Stimulated activated CD8-positive, alpha-beta memory T cell treated with anti-CD3 and anti-CD28 coated beads, Interleukin-7, amount 100 ng/mL, for 4 hours (primary cell): ENCODE data around the gene SLC4A5.

Source experiments
- DNase-seq, 2 donors: peaks; one replicate each; pipeline ENCODE4 v3.0.0-alpha.2; 2020; ENCODE audit warnings: low read depth in 2 of 2

SLC4A5 gene

DNA sequence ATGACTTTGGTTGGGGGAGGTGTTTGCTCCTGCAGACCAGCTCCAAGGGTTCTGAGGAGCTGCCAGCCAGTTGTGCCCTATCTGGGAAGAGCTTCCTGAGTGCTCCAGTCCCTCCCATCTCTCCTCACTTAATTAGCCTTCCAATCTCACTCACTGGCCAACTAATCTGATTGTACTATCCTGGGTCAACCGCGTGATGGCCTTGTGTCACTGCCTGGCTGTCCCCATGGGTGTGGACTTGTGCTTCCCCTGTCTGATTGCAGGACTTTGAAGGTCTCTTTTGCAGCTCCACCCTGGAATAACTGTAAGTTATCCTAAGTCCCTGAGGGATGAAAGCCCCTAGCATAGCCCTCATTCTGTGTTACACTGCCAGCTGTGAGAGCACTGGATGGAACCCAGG lies 65.0 kb downstream of the SLC4A5 start:
- DNase-seq, result no peak

DNA sequence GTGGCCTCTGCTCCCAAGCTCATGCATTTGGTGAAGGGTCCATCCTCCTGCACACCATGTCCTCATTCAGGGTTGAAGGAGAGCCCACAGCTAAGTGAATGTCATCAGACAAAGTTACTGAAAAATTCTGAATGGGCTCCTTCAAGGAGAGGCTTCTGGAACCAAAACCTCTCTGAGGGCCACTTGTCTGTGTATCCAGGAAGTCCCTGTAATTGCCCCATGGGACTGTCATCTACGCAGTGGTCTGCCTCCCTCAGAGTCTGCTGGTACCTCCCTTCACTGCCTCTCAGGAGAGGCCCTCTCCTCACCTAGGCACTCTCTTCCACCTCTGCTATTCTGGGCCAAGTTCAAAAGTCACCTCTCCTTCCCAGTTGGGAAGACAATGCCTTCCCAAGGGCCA lies 68.0 kb downstream of the SLC4A5 start:
- DNase-seq, result no peak

DNA sequence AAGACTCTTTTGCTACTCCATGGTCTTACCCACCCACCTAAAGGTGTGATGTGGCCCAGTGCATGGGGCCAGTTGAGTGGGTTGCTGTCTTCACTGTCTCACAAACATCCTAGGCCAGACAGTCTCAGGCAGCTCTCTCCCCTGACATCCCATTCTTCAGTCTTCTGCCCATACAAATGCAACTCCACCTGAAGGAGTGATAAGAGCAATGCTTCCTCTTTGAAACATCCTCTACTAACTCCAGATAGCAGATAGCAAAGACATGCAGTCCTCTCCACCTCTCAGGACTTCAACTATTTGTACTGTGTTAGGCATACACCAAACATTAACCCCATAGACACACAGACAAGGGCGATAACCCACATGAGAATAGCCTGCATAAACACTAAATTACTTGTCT lies 73.5 kb downstream of the SLC4A5 start:
- DNase-seq, result no peak

DNA sequence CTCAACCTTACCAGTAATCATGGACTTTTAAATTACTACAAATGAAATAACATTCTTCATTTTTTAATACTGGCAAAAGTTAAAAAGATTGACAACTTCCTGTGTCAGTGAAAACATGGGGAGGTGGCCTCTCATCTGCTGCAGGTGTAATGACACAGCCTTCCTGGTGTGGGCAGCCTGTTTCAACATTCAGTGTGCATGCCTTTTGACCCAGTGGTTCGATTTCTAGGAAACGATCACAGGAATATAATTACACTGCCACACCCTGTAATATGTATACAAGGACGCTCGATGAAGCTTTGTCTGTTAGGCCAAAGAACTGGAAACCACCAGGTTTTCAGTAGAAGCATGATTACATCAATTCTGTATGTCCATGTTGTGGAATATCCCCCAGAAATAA lies 76.1 kb downstream of the SLC4A5 start:
- DNase-seq, result peak; percentile 13 to 21

DNA sequence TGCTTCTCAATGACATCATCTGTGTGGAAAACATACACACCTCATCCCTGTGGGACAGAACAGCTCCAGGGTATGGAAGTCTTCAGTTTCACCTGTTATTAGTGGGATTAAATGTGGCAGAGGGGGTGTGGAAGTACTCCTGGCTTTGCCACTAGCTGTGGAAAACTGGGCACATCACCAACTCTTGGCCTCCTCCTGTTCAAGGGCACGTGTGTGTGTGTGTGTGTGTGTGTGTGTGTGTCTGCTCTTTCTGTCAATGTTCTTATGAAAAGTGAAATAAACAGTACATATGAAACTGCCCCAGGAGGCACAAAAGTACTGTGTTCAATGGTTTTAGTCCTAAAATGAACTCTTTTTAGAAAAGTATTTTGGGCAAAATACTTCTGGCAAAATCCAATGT lies 78.9 kb downstream of the SLC4A5 start:
- no peak for DNase-seq

DNA sequence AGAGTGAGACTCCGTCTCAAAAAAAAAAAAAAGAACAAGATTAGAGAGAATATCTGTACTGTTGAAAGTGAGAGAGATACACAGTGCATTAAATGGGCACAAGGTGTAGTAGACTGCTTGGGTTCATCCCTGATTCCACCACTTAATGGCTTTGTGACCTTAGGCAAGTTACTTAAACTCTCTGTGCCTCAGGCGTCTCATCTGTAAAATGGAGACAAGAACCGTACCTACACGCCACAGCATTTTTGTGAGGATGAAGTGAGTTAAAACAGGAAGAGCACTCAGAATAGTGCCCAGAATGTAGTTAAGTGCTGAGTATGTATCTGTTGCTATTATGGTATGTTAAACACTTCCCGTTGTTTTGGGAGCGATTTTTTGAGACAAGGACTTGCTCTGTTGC lies 80.5 kb downstream of the SLC4A5 start:
- DNase-seq, result no peak

DNA sequence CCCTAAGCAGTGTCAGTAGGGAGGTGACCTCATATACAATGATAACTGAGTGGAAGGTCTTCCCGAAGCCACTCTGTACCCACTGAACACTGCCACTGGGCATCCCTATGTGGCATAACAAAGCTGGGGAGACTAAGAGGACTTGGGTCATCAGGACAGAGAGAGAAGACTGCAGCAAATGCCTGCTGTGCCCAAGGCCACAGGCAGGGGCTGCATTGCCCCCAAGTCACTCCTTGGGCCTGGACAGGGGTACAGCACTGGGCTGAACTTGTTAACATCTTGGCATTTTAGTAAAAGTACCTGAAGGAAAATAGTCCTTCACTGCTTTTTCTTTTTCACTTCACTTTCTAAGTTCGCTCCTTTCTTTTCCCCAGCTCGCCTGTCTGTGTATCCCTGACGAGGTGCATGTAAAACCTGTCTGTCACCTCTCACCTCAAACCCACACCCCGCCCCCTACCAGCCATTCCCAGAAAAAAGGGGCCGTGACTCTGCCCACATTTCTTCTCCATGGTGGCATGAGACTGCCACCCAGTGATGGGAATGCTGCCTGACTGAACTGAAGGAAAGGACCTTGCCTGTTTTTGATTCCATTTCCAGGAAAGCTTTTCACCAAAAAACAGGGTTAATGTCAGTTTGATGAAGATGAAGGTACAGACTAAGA lies 81.9 kb downstream of the SLC4A5 start:
- DNase-seq, result no peak

DNA sequence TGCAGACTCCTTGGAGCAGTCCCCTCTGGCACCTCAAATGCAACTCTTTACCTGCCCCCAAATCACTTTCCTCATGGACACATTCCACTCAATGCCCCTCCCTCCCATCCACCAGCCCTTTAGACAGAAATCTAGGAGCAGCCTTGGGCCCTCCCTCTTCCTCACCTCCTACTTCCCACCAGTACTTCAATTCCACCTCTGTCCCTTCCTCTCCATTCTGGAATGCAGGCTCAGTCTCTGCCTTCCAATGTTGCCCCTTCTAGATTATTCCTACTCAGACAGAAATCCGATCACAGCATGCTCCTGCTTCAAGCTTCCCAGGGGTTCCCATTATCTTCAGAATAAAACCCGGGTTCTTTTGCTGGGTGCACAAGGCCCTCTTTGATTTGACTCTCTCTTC lies 82.7 kb downstream of the SLC4A5 start:
- no peak for DNase-seq

DNA sequence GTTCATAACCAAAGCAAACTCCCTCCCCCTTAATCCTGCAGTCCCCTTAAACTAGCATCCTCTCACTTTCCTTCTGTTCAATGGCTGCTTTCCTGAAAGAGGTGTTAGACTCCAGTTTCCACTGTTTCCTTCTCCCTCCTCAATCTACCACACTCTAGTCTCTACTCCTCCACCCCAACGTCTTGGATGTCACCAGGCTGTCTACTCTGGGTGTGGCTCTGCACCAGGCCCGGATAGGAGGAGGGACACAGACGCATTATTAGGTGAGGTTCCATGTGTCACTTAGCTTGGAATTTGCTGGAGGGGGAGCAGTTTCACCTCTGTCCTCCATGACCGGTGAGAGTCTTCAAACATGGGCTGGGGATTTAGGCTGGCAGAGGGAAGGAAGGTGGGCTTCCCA lies 83.5 kb downstream of the SLC4A5 start:
- DNase-seq, result no peak

DNA sequence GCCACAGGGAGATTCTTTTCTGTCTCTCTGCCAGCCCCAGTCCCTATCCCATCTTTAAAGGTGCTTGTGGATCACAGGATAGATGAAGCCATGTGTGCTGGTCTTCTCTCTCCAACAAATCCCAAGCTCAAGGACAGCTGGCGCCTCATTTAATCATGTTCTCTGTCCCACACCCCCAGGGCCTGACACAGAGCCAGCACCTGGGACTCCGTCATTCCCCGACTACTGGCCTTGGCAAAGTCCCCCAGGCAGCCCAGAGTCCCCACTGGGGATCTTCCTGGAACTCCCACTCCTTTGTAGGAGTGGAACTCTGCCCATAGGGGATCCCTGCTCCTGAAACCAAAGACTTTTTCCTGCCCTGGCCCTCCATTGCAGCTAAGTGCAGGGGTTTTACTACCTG lies 84.0 kb downstream of the SLC4A5 start:
- DNase-seq, result no peak

DNA sequence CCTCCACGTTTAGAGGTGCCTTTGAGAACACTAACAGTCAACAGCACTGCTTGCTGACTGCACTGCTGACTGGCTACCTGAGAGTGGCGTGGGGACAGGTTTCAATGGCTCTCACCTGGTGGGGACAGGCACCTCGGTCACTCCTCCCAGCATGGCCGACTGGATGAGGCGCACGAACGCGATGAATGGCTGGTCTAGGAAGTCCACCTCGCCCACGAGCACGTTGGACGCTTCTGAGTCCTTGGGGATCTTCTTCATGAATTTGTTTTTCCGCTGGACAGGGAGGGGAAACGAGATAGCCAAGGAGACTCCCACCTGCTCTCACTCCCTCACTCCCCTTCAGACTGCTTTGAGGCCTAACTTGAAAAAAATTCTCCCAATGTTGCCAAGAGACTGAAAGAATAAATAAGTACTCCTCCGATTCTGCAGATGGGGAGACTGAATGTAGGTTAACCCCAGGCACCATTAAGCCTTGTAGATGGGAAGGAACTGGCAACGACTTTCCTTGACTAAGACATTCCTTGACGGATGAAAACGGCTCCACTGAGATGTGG lies 87.5 kb downstream of the SLC4A5 start:
- no peak for DNase-seq

DNA sequence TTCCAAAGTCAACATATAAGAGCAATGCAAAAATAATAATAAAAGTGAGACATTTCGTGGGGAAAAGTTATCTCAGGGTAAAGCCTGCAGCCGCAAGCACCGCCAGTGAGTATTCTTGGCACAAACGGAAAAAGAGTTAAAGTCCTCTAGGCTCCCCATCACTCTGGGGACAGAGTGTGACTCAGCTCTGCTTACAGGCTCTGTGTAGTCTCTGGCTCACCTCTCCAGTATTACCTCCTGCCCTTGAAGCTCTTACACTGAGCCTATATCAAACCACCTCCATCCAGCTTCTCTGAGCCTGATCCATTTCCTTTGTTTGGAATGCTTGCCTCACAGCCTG lies 89.3 kb downstream of the SLC4A5 start:
- DNase-seq, result no peak

DNA sequence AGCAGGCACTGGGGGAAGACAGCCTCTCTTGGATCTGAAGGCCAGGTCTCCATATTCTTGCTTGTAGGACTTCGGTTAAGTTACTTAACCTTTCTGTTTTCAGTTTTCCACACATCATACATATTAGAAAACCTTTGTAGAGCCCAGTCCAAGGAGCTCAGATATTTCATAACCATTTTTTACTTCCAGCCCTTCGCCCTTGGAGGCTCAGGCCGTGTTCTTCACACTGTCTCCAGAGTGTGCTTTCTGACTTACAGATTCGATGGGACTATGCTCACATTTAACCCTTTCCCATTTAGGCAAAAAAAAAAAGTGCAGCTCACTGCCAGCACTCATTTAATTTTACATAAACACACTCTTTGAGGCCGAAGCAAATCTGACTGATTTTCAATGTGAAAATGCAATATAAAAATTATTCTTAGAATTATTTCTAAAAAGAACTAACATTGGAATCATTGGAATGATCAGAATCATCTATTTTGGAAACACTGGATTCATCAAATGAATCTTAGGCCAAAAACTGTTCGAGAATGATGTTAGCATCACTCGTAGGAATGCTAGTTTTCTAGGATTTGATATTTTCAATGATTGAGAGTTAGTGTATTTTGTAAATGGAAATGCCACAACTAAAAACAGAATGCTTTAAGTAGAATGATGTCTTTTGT lies 89.8 kb downstream of the SLC4A5 start:
- DNase-seq, result no peak

DNA sequence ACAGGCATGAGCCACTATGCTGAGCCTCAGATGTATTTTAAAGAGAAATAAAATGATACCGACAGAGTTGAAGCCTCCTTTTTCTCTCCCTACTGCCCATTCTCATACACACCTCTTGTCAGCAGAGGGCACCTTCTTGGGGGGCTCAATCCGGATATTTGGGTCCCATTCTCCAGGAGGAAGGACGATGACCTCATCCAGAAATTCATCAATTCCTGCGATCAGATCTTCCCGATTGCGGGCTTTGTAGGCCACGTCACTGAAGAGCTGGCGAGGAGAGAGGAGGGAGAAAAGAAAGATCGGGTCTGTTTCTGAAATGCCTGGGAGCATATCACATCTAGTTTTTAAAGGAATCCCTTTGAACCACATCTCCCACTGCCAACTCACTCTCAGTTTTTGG lies 90.4 kb downstream of the SLC4A5 start:
- no peak for DNase-seq

DNA sequence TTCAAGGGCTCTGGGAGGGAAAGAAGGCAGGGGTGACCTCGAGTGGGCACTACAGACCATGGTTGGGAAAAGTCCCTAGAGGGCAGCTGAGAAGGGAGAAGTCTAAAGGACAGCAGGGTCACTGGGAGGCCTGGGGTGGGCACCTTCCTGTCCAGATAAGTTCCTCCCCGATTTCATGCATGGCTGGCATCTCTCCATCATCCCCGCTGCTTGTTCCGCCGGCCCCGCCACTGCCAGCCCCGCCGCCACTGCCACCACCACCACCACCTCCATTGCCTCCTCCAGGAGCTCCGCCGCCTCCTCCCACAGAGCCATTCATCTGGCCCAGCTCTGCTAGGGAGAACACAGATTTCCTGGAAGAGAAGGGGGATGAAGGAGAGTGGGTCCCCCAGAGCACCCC lies 91.2 kb downstream of the SLC4A5 start:
- no peak for DNase-seq

DNA sequence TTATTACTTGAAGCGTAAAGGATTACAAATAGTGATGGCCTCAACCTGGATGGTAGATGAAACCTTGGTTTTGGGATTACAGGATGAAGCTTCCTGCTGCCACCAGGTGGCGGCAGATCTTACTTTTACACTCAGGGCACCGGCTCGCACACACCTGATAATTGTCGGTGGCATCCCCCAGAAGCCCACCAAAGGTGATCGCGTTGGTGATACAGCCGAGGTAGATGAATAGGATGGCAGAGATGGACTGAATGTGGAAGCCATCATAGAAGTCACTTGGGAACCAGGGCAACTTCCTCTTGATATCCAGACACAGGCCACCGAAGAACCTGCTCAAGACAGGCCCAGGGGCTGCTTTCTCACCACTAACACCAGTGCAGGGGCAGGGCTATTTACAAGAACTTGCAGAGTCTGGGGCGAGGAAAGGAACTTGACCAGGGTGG lies 93.0 kb downstream of the SLC4A5 start:
- peak in 1 of 2 donors; percentile 24 for DNase-seq

DNA sequence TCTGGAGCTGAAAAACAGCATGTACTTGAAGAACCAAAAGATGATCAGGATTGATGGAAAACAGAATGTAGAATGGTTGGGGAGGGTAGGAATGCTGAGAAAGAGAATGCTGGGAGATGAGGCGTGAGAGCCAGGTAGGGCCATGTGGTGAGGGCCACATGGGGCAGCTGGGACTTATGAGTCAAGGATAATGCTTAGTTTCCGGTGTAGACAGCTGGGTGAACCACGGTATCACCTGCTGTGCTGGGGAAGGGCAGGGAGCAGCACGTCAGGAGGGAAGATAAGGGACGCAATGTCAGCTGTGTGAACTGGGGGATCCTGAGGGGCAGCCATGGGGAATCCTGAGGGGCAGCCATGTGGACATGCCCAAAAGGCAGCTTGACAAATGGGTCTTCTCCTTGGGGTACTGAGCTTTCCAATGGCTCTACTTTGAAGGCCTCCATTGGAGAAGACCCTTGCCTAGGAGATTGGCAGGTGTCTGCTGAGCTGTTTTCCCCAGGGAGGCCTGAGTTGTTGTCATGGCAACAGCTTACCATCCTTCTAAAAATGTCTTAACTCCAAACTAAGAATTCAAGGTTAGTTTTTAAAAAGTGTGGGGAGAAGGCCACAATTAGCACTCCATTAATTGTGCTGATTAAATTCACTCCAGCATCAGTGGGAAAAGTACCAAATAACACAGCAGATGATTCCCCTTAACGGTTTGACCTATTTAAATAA lies 93.7 kb downstream of the SLC4A5 start:
- no peak for DNase-seq

DNA sequence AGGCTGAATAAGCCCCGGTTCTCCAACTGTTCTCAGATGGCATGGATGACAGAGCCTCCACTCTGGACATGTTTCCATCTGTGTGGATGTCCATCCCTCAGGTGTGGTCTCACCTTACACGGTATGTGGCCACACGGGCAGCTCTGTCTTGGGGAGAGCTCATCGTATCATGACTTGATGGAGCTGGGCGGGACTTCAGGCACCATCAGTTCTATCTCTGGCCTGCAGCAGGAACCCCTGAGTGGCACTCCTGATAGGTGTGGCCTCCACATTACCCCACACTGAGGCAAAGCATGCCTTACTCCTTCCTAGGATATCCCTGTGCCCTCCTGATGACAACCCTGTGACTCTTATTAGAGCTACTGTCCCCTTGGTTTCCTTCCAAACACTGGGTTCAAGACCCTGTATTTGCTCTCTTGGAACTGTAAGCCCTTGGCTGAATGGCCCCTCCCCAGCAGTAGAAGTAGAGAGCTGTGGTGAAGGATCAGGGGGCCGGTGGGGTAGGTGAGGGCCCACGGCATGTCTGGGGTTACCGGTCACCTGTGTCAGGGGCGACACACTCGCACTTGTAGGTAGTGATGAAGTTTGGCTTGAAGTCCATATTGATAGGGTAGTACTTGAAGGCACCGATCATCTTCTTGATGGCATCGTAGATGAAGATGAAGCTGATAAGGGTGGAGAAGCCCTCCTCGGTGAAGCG lies 96.6 kb downstream of the SLC4A5 start:
- DNase-seq, result no peak

DNA sequence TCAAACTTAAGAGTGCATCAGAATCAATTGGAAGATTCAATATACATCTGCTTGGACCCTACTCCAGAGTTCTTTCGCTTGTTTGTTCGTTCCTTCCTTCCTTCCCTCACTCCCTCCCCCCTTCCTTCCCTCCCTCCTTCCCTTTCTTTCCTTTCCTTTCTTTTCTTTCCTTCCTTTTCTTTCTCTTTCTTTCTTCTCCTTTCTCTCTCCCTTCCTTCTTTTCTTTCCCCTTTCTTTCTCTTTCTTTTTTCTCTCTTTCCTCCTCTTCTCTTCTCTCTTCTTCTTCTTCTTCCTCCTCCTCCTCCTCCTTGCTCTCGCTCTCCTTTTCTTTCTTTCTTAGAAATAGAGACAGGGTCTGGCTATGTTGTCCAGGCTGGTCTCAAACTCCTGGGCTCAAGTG lies 98.9 kb downstream of the SLC4A5 start:
- no peak for DNase-seq

DNA sequence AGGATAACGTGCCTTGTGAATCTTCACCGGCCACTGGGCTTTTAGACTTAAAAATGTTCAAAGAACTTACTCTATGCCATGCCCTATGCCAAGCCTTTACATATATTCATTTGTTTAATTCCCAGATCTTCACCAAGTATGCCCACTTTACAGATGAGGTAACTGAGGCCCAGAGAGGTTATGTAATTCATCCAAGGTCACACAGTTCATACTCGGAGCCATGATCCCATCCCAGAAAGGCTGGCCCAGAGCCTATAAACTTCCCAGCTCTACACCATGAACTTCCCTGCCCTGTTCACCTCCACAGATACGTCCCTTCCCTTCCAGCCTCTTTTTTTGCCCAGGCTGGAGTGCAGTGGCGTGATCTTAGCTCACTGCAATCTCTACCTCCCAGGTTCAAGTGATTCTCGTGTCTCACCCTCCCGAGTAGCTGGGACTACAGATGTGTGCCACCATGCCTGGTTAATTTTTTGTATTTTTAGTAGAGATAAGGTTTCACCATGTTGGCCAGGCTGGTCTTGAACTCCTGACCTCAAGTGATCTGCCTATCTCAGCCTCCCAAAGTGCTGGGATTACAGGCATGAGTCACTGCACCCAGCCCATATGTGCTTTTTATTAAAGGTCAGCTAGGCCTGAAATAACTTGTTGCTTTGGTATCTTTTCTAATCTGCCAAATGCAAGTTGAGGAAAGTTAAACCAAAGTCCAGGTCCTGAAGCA lies 100.7 kb downstream of the SLC4A5 start:
- DNase-seq, result no peak

DNA sequence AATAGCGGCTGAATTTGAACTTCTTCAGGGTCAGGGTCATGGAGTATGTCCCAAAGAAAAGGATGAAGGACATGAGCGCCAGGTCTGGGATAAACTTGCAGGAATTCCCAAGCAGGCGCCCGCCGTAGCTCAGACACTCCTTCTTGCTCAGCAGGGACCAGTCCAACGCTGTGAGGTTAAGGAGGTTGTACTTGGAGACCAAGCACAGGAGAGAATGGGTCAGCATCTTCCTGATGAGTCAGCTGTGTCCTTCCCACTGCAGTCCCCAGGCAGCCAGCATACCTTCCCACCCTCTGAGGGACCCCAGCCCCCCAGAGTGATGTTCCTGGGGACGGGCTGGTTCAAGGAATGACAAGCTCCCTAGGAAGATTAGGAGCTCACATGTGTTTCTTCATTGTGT lies 103.9 kb downstream of the SLC4A5 start:
- DNase-seq, result no peak

DNA sequence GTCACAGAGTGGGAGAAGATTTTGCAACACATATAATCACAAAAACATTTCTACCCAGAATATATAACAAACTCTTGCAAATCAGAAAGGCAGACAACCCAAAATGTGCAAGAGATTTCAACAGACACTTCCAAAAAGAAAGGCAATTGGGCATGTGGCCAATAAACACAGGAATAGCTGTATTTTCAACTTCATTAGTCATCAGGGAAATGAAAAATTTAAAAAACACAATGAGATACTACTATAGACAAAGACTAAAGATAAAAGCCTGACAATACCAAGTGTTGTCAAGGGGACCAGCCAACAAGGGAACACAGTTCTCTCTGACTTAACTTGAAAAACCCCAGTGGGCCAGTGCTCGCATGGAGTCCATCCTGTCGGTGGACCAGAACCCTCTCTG lies 104.3 kb downstream of the SLC4A5 start:
- no peak for DNase-seq
